GM10266 (cell line): Measurements from ENCODE around the gene IDI2.

Experiments
- DNase-seq: peaks from one replicate; pipeline ENCODE4 v3.0.0; 2012; ENCODE audit errors: extremely low spot score
- TF ChIP-seq, protein P1 (sequence below): IDR thresholded peaks from 2 replicates; pipeline ENCODE4 v1.5.1; 2012; ENCODE audit warnings: mild to moderate bottlenecking, low read depth; ENCODE audit not compliant: control insufficient read depth, insufficient read depth; ENCODE audit errors: missing control alignments

Gene IDI2

DNA sequence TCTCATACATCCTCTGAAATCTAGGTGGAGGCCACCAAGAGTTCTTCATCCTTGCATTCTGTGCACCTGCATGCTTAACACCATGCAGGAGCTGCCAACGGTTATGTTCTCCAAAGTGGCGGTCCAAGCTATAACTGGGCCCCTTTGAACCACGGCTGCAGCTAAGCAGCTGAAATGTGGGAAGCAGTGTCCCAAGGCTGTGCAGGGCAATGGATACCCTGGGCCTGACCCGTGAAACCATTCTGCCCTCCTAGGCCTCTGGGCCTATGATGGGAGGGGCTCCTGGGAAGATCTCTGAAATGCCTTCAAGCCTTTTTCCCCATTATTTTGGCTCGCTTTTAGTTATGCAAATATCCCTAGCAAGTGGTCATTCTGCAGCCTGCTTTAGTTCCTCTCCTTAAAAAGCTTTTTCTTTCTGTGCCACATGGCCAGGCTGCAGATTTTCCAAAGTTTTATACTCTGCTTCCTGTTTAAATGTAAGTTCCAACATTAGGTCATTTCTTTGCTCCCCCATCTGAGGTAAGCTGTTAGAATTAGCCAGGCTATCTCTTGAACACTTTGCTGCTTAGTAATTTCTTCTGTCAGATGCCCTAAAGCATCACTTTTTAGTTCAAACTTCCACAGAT is 45.1 kb downstream of the IDI2 start:
- no peak for DNase-seq
- TF ChIP-seq, protein P1, sequence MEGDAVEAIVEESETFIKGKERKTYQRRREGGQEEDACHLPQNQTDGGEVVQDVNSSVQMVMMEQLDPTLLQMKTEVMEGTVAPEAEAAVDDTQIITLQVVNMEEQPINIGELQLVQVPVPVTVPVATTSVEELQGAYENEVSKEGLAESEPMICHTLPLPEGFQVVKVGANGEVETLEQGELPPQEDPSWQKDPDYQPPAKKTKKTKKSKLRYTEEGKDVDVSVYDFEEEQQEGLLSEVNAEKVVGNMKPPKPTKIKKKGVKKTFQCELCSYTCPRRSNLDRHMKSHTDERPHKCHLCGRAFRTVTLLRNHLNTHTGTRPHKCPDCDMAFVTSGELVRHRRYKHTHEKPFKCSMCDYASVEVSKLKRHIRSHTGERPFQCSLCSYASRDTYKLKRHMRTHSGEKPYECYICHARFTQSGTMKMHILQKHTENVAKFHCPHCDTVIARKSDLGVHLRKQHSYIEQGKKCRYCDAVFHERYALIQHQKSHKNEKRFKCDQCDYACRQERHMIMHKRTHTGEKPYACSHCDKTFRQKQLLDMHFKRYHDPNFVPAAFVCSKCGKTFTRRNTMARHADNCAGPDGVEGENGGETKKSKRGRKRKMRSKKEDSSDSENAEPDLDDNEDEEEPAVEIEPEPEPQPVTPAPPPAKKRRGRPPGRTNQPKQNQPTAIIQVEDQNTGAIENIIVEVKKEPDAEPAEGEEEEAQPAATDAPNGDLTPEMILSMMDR, result no peak

GRCh38 chr10:978826-979421 is 46.7 kb downstream of the IDI2 start:
- DNase-seq, result no peak
- TF ChIP-seq, protein P1, result no peak

DNA sequence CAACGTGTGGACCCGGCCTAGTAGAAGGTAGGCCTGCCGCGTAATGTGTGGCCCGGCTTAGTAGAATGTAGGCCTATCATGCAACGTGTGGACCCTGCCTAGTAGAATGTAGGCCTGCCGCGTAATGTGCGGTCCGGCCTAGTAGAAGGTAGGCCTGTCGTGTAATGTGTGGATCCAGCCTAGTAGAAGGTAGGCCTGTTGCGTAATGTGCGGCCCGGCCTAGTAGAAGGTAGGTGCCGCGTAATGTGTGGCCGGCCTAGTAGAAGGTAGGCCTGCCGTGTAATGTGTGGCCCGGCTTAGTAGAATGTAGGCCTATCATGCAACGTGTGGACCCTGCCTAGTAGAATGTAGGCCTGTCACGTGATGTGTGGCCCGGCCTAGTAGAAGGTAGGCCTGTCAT is 49.3 kb downstream of the IDI2 start:
- DNase-seq, result no peak
- TF ChIP-seq, protein P1, result no peak

DNA sequence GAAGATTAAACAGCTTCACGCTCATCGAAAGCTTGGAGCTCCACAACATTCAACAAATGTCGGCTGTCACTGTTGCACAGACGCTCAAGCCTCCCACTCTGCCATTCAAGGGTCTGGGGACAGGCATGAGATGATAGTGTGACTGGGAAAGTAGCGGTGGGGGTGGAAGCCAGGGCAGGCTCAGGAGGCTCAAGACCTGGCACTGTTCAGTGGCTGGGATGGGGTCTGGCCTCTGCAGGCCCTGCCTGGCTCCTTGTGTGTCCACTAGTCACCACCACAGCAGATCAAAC is 50.9 kb downstream of the IDI2 start:
- DNase-seq, result no peak
- TF ChIP-seq, protein P1, result no peak

DNA sequence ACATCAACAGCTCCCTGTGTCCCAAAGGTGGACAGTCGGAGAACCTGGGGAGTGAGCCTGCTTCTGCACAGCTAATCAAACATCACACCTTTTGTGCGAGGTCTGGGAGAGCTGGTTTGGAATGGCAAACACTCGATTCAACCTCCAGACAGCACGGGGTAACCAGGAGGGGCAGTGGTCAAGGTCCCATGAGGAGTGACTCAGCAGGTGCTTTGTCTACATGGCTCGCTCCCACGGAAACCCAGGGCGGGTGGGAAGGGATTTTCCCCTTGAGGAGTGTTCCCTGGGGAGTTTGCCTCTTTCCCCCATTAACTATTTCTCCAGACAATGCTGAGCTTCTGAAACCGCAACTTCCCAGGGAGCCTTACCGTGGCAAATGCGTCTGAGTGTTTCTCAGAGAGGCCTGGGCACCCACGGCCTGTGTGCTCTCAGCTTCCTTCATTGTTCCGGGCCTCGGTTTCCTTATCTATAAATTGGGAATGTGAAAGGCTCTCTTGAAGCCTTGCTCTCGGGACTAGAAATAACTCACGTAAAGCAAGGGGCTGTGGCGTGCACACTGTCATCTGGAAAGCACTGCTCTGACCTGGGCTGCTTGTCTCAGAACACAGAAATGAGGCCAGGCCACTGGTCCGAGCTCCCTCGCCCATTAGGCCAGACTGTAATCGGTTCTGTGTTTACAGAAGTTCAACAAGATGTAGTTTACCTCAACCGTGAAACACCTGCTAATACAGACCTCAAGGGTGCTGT is 51.4 kb downstream of the IDI2 start:
- TF ChIP-seq, protein P1, result no peak
- DNase-seq, result no peak

DNA sequence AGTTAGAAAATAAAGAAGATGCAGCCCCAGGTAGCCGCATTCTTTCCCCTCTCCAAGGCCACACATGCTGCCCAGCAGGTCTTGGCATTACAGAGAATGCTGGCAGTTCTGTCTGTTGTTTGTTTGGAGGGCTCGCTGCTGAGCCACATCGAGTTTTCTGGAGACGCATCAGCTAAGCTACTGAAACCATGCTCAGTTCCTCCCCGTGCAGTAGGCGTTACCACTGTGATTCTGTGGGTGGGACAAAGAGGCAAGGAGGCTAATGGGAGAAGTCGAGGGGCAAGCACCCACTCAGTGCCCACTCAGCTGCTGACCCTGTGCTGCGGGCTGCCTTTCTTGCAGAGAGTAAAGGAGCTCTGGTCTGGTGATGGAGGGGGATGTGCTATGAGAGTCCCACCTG is 52.9 kb downstream of the IDI2 start:
- no peak for DNase-seq

More for the DNA sequence above, 52.9 kb downstream of the IDI2 start:
- TF ChIP-seq, protein P1, result no peak
